Measurements from ENCODE around the gene MAB21L4.

The MAB21L4 gene

GRCh38 chr2:240906141-240906910 is 10.4 kb upstream of the MAB21L4 start, which contains the start of gene CROCC2:
Gene CROCC2 (plus strand): TSS chr2:240906336. CDS start chr2:240906514, 178 bp downstream.
- H3K4me3 ChIP-seq (ENCODE audit: low read length) = no peak within 1 kb of the TSS
- TF ChIP-seq CTCF (conservative IDR thresholded peaks at IDR 0.05; ENCODE audit: low read depth, low read length) = no peak
- DNase-seq (ENCODE audit: low read depth) = no peak

GRCh38 chr2:240905176-240905781 is 9.3 kb upstream of the MAB21L4 start:
- peak; percentile 18 for DNase-seq (ENCODE audit: low read depth)
- no peak overlapping the region for H3K4me3 ChIP-seq (ENCODE audit: low read length)
- TF ChIP-seq CTCF (conservative IDR thresholded peaks at IDR 0.05; ENCODE audit: low read depth, low read length) = no peak

GRCh38 chr2:240904216-240905175 is 8.5 kb upstream of the MAB21L4 start:
- DNase-seq (ENCODE audit: low read depth) = no peak
- TF ChIP-seq CTCF (conservative IDR thresholded peaks at IDR 0.05; ENCODE audit: low read depth, low read length) = no peak
- no peak overlapping the region for H3K4me3 ChIP-seq (ENCODE audit: low read length)

GRCh38 chr2:240903191-240904060 is 7.5 kb upstream of the MAB21L4 start:
- no peak for TF ChIP-seq CTCF (conservative IDR thresholded peaks at IDR 0.05; ENCODE audit: low read depth, low read length)
- DNase-seq (ENCODE audit: low read depth) = no peak
- no peak overlapping the region for H3K4me3 ChIP-seq (ENCODE audit: low read length)

GRCh38 chr2:240902615-240903041 is 6.7 kb upstream of the MAB21L4 start:
- DNase-seq (ENCODE audit: low read depth) = no peak
- H3K4me3 ChIP-seq (ENCODE audit: low read length) = no peak overlapping the region
- no peak for TF ChIP-seq CTCF (conservative IDR thresholded peaks at IDR 0.05; ENCODE audit: low read depth, low read length)

- no peak overlapping the region for H3K4me3 ChIP-seq (ENCODE audit: low read length)
- no peak for TF ChIP-seq CTCF (conservative IDR thresholded peaks at IDR 0.05; ENCODE audit: low read depth, low read length)
- no peak for DNase-seq (ENCODE audit: low read depth)
These were observed 6.1 kb upstream of the MAB21L4 start for GRCh38 chr2:240901986-240902614.

Data from retinal pigment epithelial cell (primary cell).